ENCODE data around the gene SERHL2. TPM values are rescaled to one million over a fixed set of nuclear protein-coding genes. Genes with fewer than 3 reads are reported as not detected.
"Not testable (repeated sequence)": the region's sequence is repeated elsewhere in the genome, so short reads cannot be mapped to it uniquely, and the experiment has no call there.

SERHL2 gene
- total and polyA plus RNA-seq, 12 donors = 1.1 to 11.6 (median 5.6) TPM

DNA sequence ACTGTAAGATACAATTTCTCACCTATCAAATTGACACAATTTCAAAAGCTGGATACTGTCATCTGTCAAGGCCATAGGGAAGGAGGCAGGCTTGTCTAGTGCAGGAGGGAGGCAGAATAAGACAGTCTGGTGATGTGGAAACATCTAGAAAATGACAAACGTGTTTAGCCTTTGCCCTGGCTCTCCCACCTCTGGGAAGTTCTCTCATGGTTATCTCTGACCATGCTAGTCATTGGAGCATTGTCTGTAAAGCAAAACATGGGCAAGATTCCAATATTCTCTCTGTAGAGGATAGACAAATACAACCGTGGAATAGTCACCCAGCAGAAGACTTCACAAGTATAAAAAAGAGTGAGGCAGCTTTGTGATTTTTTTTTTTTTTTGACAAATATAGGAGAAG, 9.1 kb upstream of the SERHL2 start:
- WGBS, 4 donors = 7 to 24% (median 13%) methylated on average over 2 of the region's 2 CpGs
- peak in 2 of 7 donors; percentile 31 to 47 for DNase-seq
- H3K36me3 ChIP-seq (replicated peaks in 1 of 2) = no peaks in the 10 kb centered on the region
- H3K4me1 ChIP-seq (replicated peaks in 1 of 2) = no peaks in the 10 kb centered on the region
- no peak overlapping the region for H3K4me3 ChIP-seq
- no peaks in the 10 kb centered on the region for H3K9me3 ChIP-seq (replicated peaks in 1 of 3)
- TF ChIP-seq, protein P1, sequence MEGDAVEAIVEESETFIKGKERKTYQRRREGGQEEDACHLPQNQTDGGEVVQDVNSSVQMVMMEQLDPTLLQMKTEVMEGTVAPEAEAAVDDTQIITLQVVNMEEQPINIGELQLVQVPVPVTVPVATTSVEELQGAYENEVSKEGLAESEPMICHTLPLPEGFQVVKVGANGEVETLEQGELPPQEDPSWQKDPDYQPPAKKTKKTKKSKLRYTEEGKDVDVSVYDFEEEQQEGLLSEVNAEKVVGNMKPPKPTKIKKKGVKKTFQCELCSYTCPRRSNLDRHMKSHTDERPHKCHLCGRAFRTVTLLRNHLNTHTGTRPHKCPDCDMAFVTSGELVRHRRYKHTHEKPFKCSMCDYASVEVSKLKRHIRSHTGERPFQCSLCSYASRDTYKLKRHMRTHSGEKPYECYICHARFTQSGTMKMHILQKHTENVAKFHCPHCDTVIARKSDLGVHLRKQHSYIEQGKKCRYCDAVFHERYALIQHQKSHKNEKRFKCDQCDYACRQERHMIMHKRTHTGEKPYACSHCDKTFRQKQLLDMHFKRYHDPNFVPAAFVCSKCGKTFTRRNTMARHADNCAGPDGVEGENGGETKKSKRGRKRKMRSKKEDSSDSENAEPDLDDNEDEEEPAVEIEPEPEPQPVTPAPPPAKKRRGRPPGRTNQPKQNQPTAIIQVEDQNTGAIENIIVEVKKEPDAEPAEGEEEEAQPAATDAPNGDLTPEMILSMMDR (IDR thresholded peaks at IDR 0.05) = no peak
- no peak overlapping the region for H3K27ac ChIP-seq
- intact Hi-C loops (cut with DNase I) = loop anchor here in 1 of 2 donors (5.0 kb wide), 1 partner anchor 32 kb away; no protein-coding TSS in a partner anchor
- no peaks in the 10 kb centered on the region for H3K27me3 ChIP-seq

DNA sequence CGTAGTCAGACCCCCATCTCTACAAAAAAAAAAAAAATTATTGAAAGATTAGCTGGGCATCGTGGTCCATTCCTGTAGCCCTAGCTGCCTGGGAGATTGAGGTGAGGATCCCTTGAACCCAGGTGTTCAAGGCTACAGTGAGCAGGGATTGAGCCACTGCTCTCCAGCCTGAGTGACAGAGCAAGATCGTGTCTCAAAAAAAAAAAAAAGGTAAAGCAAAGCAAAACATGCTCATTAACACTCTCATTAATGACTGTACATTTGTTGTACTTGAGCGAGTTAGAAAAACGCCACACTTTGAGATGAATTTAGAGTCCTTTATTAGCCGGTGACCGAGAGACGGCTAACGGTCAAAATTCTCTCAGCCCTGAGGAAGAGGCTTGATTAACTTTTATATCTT, 6.2 kb upstream of the SERHL2 start:
- DNase-seq = no peak
- Histone ChIP-seq H3K4me3 (no peak overlapping the region), H3K4me1 (replicated peaks in 1 of 2) (no peaks in the 10 kb centered on the region), H3K36me3 (replicated peaks in 1 of 2) (no peaks in the 10 kb centered on the region), H3K27me3 (no peaks in the 10 kb centered on the region), H3K9me3 (replicated peaks in 1 of 3) (no peaks in the 10 kb centered on the region), H3K27ac (no peak overlapping the region)
- 68 to 74% (median 72%) methylated on average over 9 of the region's 9 CpGs for WGBS, 4 donors
- intact Hi-C loops (cut with DNase I) = loop anchor here in 1 of 2 donors (5.0 kb wide), 1 partner anchor 35 kb away; no protein-coding TSS in a partner anchor
- TF ChIP-seq POLR2A (IDR thresholded peaks at IDR 0.05) = no peak
- TF ChIP-seq, protein P1 (IDR thresholded peaks at IDR 0.05) = no peak

GRCh38 chr22:42548126-42548525, 5.6 kb upstream of the SERHL2 start:
- not testable (repeated sequence) for DNase-seq; H3K4me1 ChIP-seq (replicated peaks in 1 of 2); H3K9me3 ChIP-seq (replicated peaks in 1 of 3); H3K27ac ChIP-seq; H3K27me3 ChIP-seq; H3K36me3 ChIP-seq (replicated peaks in 1 of 2); H3K4me3 ChIP-seq
- intact Hi-C loops (cut with DNase I) = loop anchor here in 1 of 2 donors (5.0 kb wide), 1 partner anchor 36 kb away; no protein-coding TSS in a partner anchor
- 62 to 73% (median 65%) methylated on average over 6 of the region's 6 CpGs for WGBS, 4 donors

- Histone ChIP-seq H3K36me3 (replicated peaks in 1 of 2) (no peaks in the 10 kb centered on the region), H3K27me3 (no peaks in the 10 kb centered on the region), H3K4me1 (replicated peaks in 1 of 2) (peaks cover 0 to 3% of the 10 kb centered on the region in 2 donors), H3K9me3 (replicated peaks in 1 of 3) (no peaks in the 10 kb centered on the region), H3K27ac (no peak overlapping the region), H3K4me3 (no peak overlapping the region)
- intact Hi-C loops (cut with DNase I) = loop anchor here in 1 of 2 donors (5.0 kb wide), 1 partner anchor 36 kb away; no protein-coding TSS in a partner anchor
- DNase-seq = no peak
- TF ChIP-seq POLR2A (IDR thresholded peaks at IDR 0.05) = no peak
- TF ChIP-seq, protein P1 (IDR thresholded peaks at IDR 0.05) = no peak
- WGBS, 4 donors = 84 to 90% (median 86%) methylated on average over 19 of the region's 19 CpGs
These were observed 5.0 kb upstream of the SERHL2 start for GRCh38 chr22:42548597-42549330.
